ENCODE results near the gene CD99L2.

Gene CD99L2

GRCh38 chrX:150898343-150899190 is at the start of gene CD99L2:
CD99L2 (minus strand) TSS chrX:150898668; CDS start chrX:150898588, 80 bp downstream.
- DNase-seq, result peak; percentile 65

- DNase-seq, result no peak
Observed at GRCh38 chrX:150944233-150944632, 45.8 kb upstream of the CD99L2 start.

- DNase-seq, result no peak
Observed at GRCh38 chrX:150942942-150943594, 44.6 kb upstream of the CD99L2 start.

GRCh38 chrX:150941580-150941979 is 43.1 kb upstream of the CD99L2 start:
- DNase-seq, result no peak

GRCh38 chrX:150940844-150941495 is 42.5 kb upstream of the CD99L2 start:
- DNase-seq, result peak; percentile 19

- no peak for DNase-seq
Observed at GRCh38 chrX:150936556-150936955, 38.1 kb upstream of the CD99L2 start.

GRCh38 chrX:150935467-150935866 is 37.0 kb upstream of the CD99L2 start:
- no peak for DNase-seq

GRCh38 chrX:150934453-150934852 is 36.0 kb upstream of the CD99L2 start:
- DNase-seq, result no peak

GRCh38 chrX:150933945-150934350 is 35.5 kb upstream of the CD99L2 start:
- no peak for DNase-seq

- no peak for DNase-seq
Observed at GRCh38 chrX:150929058-150929457, 30.6 kb upstream of the CD99L2 start.

GRCh38 chrX:150926791-150927190 is 28.3 kb upstream of the CD99L2 start:
- no peak for DNase-seq

- no peak for DNase-seq
Observed at GRCh38 chrX:150926304-150926703, 27.8 kb upstream of the CD99L2 start.

- no peak for DNase-seq
Observed at GRCh38 chrX:150919401-150919800, 20.9 kb upstream of the CD99L2 start.

GRCh38 chrX:150913511-150913910 is 15.0 kb upstream of the CD99L2 start:
- no peak for DNase-seq

GRCh38 chrX:150907474-150907873 is 9.0 kb upstream of the CD99L2 start:
- DNase-seq, result no peak

- no peak for DNase-seq
Observed at GRCh38 chrX:150906694-150907093, 8.2 kb upstream of the CD99L2 start.

- DNase-seq, result no peak
Observed at GRCh38 chrX:150905293-150905692, 6.8 kb upstream of the CD99L2 start.

GRCh38 chrX:150903110-150903508 is 4.6 kb upstream of the CD99L2 start:
- DNase-seq, result no peak

GRCh38 chrX:150902434-150903109 is 4.1 kb upstream of the CD99L2 start:
- no peak for DNase-seq

- DNase-seq, result no peak
Observed at GRCh38 chrX:150899191-150899757, 806 bp upstream of the CD99L2 start.

GRCh38 chrX:150897421-150898320 is 797 bp downstream of the CD99L2 start:
- peak; percentile 4 for DNase-seq

- no peak for DNase-seq
Observed at GRCh38 chrX:150896632-150897031, 1.8 kb downstream of the CD99L2 start.
